ENCODE data around the gene LMF1.
"Not testable (repeated sequence)": the region's sequence is repeated elsewhere in the genome, so short reads cannot be mapped to it uniquely, and the experiment has no call there.

Gene LMF1

DNA sequence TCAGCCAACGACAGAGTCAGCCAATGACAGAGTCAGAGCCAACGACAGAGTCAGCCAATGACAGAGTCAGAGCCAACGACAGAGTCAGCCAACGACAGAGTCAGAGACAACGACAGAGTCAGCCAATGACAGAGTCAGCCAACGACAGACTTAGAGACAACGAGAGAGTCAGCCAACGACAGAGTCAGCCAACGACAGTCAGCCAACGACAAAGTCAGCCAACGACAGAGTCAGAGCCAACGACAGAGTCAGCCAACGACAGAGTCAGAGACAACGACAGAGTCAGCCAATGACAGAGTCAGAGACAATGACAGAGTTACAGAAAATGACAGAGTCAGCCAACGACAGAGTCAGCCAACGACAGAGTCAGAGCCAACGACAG, 22.9 kb downstream of the LMF1 start:
- not testable (repeated sequence) for DNase-seq

DNA sequence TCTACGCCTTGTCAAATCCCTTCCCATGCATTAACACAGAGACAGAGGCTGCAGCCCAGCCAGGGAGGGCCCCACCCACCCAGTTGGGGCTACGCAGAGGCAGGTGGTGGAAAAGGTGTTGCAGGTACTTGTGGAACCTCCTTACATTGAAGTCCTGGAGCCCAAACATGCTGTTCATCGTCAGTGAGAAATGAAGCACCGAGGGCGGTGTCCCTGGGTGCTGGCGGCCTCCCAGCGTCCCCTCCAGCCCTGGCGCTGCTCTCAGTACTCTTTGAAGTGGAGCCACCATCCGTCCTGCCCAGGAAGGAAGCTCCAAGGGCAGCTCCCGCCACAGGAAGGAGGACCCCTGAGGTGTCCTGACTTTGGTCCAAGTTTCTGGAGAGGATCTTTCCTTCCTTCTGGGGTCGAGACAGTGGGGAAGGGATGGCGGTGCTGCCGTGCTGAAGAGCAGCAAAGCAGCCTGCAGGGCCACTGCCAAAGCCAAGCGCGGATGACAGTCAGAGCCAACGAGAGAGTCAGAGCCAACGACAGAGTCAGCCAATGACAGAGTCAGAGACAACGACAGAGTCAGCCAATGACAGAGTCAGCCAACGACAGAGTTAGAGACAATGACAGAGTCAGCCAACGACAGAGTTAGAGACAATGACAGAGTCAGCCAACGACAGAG, 23.4 kb downstream of the LMF1 start:
- DNase-seq: no peak

- no peak for DNase-seq
These were observed 24.8 kb downstream of the LMF1 start for GRCh38 chr16:946048-946395.

- no peak for DNase-seq
These were observed 25.3 kb downstream of the LMF1 start for GRCh38 chr16:945271-946047.

DNA sequence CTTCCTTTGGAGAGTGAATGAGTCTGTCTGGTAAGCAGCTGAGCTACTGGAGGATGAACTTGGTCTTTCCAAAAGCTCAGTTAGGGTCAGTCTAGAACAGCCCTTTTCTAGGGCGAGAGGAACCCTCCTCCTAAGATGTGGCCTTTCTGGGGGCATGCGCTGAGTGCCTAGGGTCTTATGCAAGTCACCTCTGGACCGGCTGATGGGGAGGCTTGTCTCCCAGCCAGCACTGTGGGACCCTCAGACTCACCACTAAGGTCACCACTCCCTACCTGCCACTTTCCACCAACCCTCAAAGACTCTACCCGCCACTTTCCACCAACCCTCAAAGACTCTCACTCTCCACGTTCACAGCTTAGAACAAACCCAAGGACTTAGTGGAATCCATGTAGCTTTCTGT, 26.8 kb downstream of the LMF1 start:
- DNase-seq: no peak

- DNase-seq: no peak
These were observed 28.2 kb downstream of the LMF1 start for GRCh38 chr16:942436-943060.

DNA sequence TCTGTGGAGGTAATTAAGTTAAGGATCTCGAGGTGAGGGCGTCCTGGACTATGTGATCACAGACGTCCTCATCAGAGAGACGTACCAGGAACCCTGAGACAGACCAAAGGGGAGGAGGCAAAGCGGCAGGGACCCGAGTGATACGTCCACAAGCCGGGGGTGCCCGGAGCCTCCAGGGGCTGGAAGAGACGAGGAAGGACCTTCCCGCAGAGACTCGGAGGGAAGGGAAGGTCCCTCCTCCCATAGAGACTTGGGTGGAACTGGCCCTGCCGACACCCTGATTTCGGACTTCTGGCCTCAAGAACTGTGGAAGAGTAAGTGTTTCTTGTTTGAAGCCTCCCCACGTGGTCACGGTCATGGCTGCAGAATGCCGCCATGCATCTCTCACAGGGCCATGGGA, 30.8 kb downstream of the LMF1 start:
- no peak for DNase-seq

GRCh38 chr16:939311-939710, 31.5 kb downstream of the LMF1 start:
- no peak for DNase-seq

DNA sequence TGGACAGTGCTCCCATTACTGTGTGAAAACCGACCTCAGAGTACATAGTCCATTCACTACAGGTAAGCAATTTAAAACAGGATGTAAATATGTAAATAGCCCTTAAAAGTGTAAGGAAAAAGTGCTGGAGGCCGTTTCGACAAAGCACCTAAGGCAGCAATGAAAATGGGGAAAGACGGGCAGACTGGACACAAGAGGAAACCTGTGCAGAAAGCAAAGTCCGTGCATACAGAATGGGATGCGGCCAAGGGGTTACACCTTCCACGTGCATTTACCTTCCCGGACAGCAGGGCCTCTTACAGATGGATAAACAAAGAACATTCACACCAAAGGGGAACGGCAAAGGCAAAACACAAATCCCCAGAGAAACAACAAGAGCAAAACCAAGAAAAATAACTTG, 32.0 kb downstream of the LMF1 start:
- no peak for DNase-seq

GRCh38 chr16:938136-938535, 32.6 kb downstream of the LMF1 start:
- no peak for DNase-seq

GRCh38 chr16:937723-938122, 33.1 kb downstream of the LMF1 start:
- no peak for DNase-seq

- no peak for DNase-seq
These were observed 33.5 kb downstream of the LMF1 start for GRCh38 chr16:937311-937710.

DNA sequence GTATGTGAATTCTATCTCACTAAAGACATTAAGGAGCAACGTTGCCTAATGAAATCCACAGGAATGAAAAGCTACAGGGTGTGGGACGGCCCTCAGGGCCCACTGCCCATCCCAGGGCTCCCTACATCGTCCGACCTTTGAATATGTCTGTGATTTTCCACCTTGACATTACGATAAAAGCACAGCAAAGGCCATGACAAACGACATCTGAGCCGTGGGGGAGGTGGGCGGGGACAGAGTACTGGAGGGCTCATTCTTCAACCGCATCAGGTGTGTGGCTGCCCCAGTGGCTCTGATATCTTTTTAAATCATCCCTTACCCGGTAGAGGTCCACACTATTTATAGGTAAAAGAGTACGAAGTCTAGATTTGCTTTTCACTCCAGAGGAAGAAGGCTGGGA, 35.1 kb downstream of the LMF1 start:
- no peak for DNase-seq

DNA sequence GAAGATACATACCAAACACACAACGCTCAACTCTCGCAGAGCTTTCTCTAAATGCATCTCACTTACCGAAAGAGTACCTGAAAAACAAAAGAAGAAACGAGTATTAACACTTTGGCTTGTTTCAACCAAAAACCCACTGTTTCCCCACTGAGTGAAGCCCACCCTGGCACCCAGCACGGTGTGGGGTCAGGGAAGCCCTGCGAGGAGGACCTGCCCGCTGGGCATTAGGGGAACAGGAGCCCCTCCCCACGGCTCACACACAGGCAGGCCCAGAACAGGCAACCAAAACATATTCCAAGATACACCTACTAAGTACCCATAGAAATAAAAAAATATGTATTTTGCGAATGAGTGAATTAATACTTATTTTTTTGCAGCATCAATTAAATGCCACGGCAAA, 36.6 kb downstream of the LMF1 start:
- DNase-seq: no peak

DNA sequence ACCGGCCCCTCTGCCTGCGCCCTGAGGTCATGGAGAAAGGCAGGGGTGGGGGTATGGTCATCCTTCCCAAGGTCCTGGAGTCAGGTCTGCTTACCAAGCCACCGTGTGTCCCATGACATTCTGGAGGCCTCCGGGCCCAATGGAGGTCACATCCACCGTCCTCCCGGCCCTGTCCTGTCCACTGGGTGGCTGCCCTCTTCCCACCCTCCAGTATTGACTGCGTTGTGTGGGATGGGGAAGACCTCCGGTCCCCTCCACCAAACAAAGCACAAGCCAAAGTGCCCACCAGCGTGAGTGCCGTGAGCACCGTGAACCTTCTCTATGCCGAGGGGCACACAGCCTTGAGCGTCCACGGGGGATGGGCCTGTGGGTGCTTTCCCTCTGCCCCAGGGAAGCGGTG, 37.2 kb downstream of the LMF1 start:
- DNase-seq: no peak

- no peak for DNase-seq
These were observed 37.9 kb downstream of the LMF1 start for GRCh38 chr16:932831-933330.

DNA sequence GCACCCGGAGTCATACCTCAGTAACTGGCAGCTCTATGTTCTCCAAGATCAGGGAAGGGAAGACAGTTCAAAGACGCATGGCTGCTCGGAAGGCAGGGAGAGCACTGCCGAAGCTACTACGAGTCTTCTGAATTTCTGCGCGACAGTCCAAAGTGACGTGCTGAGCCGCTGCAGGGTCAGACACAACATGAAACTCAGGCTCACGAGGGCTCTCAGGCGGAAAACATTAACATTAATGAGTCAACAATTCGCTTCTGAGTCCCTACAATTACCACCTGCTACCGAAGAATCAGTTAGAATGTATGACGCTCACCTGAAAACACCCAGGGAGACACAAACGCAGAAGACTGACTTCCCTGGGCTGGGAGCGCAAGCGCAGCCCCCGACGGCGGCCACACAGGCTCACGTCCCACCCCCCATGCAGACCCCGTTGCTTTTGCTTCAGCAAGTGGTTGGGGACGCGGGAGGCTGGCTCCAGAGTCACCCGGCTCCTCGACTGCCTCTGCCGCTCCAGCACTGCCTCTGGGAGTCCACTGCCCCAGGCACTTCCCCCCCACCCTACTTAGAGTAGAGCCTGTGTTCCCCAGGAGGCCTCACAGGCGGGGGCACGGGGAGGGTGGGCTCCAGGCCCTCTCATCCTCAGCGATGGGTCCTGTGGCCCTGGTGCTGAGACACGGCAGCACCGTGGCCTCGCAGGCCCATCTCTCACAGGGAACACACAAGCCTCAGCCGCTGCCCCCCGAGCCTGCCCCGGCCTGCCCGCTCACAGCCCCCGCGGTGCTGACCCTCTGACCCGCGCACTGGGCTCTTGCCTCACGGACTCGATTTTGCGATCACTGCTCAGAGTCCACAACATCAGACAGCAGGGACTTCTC, 38.9 kb downstream of the LMF1 start:
- DNase-seq: no peak

GRCh38 chr16:931171-931570, 39.6 kb downstream of the LMF1 start:
- no peak for DNase-seq

- DNase-seq: no peak
These were observed 40.3 kb downstream of the LMF1 start for GRCh38 chr16:930511-930910.

- no peak for DNase-seq
These were observed 40.7 kb downstream of the LMF1 start for GRCh38 chr16:930076-930475.

- no peak for DNase-seq
These were observed 41.3 kb downstream of the LMF1 start for GRCh38 chr16:929227-930073.

DNA sequence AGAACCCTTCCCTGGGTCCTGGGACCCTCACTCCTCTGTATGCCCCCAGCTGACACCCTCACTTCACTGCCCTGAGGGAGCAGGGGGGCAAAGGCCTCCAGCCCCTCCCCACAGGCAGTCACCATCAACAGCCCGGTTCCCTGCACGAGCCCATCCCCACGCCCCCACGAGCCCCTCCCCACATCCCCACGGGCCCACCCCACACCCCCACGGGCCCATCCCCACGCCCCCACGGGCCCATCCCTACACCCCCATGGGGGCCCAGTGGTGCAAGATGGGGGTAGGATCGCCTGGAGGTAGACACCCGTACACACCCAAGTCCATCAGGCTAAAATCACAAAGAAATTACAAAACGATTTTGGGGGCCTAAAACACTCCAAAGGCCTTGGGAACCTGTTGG, 42.3 kb downstream of the LMF1 start:
- no peak for DNase-seq

Data from effector CD8-positive, alpha-beta T cell (primary cell).